GM13977 (cell line): ENCODE data around the gene FREY1.
A peak's percentile ranks its signal among the peaks of the same experiment; 100 is the strongest.

Experiments used
- DNase-seq: peaks from one replicate; pipeline ENCODE4 v3.0.0; 2012; ENCODE audit warnings: low spot score
- in situ Hi-C: fragments of 300-500 bp; cut with MboI; formaldehyde crosslinking; loops from one replicate; pipeline ENCODE4 v1.12.0; 2022; ENCODE audit warnings: low sequenced_read_pairs, low pct_unique_long_range_greater_than_20kb, mixed read lengths, inconsistent platforms; ENCODE audit not compliant: unreplicated experiment
- TF ChIP-seq, protein P1 (sequence below): IDR thresholded peaks from 2 replicates; pipeline ENCODE4 v1.5.1; 2012; ENCODE audit warnings: mild to moderate bottlenecking, control low read depth; ENCODE audit not compliant: insufficient read depth; ENCODE audit errors: extremely low read depth, missing control alignments

Gene FREY1

DNA sequence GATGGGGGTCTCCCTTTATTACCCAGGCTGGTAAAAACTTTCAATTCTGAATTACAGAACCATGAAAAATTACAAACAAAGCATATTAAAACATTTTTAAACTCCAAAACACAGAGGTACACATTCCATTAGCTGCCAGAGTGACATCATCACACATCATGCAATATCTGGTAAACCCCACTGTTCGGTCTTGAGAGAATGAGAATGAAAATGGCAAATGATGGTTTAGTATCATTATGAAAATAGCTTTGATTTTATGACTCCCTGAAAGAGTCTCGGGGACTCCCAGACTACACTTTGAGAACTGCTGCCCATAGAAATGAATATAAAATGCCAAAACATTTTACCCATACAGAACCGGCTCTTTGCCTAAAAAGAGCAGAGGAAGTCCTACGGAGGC, 34.2 kb upstream of the FREY1 start:
- TF ChIP-seq, protein P1, sequence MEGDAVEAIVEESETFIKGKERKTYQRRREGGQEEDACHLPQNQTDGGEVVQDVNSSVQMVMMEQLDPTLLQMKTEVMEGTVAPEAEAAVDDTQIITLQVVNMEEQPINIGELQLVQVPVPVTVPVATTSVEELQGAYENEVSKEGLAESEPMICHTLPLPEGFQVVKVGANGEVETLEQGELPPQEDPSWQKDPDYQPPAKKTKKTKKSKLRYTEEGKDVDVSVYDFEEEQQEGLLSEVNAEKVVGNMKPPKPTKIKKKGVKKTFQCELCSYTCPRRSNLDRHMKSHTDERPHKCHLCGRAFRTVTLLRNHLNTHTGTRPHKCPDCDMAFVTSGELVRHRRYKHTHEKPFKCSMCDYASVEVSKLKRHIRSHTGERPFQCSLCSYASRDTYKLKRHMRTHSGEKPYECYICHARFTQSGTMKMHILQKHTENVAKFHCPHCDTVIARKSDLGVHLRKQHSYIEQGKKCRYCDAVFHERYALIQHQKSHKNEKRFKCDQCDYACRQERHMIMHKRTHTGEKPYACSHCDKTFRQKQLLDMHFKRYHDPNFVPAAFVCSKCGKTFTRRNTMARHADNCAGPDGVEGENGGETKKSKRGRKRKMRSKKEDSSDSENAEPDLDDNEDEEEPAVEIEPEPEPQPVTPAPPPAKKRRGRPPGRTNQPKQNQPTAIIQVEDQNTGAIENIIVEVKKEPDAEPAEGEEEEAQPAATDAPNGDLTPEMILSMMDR: no peak
- DNase-seq: peak; percentile 16
- in situ Hi-C loops: no loop called here

DNA sequence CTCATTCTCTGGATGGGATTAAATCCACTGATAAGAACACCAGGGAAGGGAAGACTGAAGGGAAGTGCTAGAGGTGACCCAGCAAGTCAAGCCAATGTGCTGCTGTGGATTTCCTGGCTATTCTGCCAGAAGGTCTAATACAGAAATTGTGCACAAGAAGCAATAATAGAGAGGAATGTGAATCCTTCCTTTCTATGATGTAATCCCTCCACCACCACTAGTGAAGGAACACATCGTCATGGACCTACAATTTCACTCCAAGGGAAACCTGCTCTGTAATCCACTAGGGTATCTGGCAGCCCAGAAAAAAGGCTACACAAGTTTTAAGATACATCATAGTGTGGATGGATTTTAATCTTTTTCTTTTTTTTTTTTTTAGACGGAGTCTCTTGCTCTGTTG, 32.8 kb upstream of the FREY1 start:
- TF ChIP-seq, protein P1: no peak
- in situ Hi-C loops: no loop called here
- no peak for DNase-seq

GRCh38 chr11:45937916-45938315, 30.8 kb upstream of the FREY1 start:
- TF ChIP-seq, protein P1: no peak
- in situ Hi-C loops: no loop called here
- no peak for DNase-seq

GRCh38 chr11:45936511-45937054, 29.5 kb upstream of the FREY1 start:
- TF ChIP-seq, protein P1: no peak
- in situ Hi-C loops: no loop called here
- no peak for DNase-seq

- TF ChIP-seq, protein P1: no peak
- in situ Hi-C loops: no loop called here
- DNase-seq: no peak
Observed at GRCh38 chr11:45935349-45936064, 28.4 kb upstream of the FREY1 start.

DNA sequence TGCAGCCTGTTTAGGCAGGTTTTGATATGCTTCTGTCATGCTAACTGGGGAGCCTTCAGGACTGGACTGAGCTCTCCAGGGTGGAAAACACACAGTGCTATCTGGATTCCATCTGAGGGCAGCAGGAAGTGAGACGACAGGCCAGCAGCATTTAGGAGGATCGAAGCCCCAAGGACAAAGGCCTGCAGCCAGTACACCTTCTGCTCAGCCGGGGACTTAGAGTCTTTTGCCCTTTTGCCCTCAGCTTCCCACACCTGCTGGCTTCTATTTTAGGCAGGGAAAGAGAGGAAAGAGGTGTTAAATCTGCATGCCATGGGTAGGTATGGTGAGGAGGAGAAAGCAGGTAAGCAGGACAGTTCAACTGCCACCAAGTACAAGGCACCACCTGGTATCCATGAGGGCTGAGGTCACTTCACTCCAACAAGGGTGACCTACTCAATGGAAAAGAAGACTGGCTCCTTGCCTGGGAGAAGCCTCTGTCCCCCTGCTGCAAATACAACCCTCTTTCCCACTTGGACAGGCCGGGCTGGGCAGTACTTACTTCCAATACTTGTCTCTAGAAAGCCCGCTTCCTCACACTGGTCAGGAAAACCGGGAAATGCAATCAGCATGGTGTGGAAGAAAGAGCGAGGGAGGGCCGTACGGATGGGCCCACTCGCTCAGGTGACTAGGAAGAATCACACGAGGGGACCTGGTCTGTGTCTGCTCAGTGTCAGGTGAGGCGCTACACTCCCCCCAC, 27.7 kb upstream of the FREY1 start:
- TF ChIP-seq, protein P1: no peak
- DNase-seq: no peak
- in situ Hi-C loops: no loop called here
